A673 (cell line): Measurements from ENCODE around the gene TSPAN13.

ENCODE experiments used
- EZH2 ChIP-seq: fragments of 200-600 bp; sonication (generic); IDR thresholded peaks from 2 replicates; pipeline ENCODE4 v1.6.1; 2017; ENCODE audit warnings: borderline replicate concordance, low read depth, mild to moderate bottlenecking, mixed read lengths, antibody characterized with exemption, low read length; ENCODE audit not compliant: poor library complexity, severe bottlenecking
- TF ChIP-seq, protein P1 (sequence below): fragments of 300-800, 200-600 bp; sonication (generic); conservative IDR thresholded peaks from 2 replicates; pipeline ENCODE4 v1.5.1; 2017; ENCODE audit warnings: low read depth, mild to moderate bottlenecking, antibody characterized with exemption, low read length, moderate library complexity, mixed read lengths

DNA sequence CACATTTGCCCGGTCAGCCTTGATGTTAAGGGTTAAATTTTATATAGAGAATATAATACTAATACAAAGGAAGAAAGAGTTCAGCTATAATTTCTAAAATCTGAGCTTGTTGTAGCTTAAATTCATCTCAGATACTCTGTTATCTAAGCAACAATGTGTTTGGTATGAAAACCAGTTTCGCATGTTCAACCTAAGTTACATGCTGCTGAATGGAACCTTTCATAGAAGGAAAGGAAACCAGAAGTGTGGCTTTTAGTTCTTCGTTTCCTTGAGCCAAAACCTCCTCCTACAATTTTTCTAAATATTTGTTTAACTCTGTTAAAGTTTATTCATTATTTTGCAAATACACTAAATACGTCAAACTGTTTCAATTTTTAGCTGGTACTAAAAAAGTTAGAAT lies 32.7 kb downstream of the TSPAN13 start:
- TF ChIP-seq, protein P1, sequence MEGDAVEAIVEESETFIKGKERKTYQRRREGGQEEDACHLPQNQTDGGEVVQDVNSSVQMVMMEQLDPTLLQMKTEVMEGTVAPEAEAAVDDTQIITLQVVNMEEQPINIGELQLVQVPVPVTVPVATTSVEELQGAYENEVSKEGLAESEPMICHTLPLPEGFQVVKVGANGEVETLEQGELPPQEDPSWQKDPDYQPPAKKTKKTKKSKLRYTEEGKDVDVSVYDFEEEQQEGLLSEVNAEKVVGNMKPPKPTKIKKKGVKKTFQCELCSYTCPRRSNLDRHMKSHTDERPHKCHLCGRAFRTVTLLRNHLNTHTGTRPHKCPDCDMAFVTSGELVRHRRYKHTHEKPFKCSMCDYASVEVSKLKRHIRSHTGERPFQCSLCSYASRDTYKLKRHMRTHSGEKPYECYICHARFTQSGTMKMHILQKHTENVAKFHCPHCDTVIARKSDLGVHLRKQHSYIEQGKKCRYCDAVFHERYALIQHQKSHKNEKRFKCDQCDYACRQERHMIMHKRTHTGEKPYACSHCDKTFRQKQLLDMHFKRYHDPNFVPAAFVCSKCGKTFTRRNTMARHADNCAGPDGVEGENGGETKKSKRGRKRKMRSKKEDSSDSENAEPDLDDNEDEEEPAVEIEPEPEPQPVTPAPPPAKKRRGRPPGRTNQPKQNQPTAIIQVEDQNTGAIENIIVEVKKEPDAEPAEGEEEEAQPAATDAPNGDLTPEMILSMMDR, result no peak
- TF ChIP-seq EZH2, result no peak
